Osteoblast (primary cell): ENCODE measurements around the gene FOXD2. TPM values are rescaled to one million over a fixed set of nuclear protein-coding genes. Genes with fewer than 3 reads are reported as not detected.

Experiments used
- DNase-seq: peaks from one replicate; pipeline ENCODE4 v3.0.0; 2011; ENCODE audit warnings: low spot score, mixed read lengths; ENCODE audit not compliant: insufficient read length; ENCODE audit errors: missing footprints
- H2AFZ ChIP-seq: 2 replicates; pipeline ENCODE4 v1.6.0; 2011; ENCODE audit warnings: mild to moderate bottlenecking, low read length
- H3K27ac ChIP-seq: 2 replicates; pipeline ENCODE4 v1.5.1; 2011; ENCODE audit warnings: mild to moderate bottlenecking, low read depth, low read length, moderate library complexity
- H3K27me3 ChIP-seq: 2 replicates; pipeline ENCODE4 v1.6.0; 2012; ENCODE audit warnings: mild to moderate bottlenecking, control low read depth, inconsistent platforms, low read length, moderate library complexity; ENCODE audit not compliant: insufficient read depth
- H3K36me3 ChIP-seq: 2 replicates; pipeline ENCODE4 v1.5.1; 2011; ENCODE audit warnings: mild to moderate bottlenecking, low read length, control low read depth, moderate library complexity; ENCODE audit not compliant: insufficient read depth
- H3K4me1 ChIP-seq: 2 replicates; pipeline ENCODE4 v1.5.1; 2011; ENCODE audit warnings: mild to moderate bottlenecking, low read length, control low read depth, moderate library complexity; ENCODE audit not compliant: insufficient read depth
- H3K4me2 ChIP-seq: 2 replicates; pipeline ENCODE4 v1.6.0; 2011; ENCODE audit warnings: mild to moderate bottlenecking, low read length; ENCODE audit not compliant: insufficient read depth
- H3K4me3 ChIP-seq: fragments of 200-600 bp; sonication (generic); 3 replicates; pipeline ENCODE4 v1.5.1; 2012; ENCODE audit warnings: mild to moderate bottlenecking, low read length, inconsistent platforms; ENCODE audit not compliant: insufficient read depth
- H3K79me2 ChIP-seq: 2 replicates; pipeline ENCODE4 v1.6.0; 2012; ENCODE audit warnings: mild to moderate bottlenecking, low read length, control low read depth, inconsistent platforms; ENCODE audit not compliant: insufficient read depth
- H3K9me3 ChIP-seq: 2 replicates; pipeline ENCODE4 v1.5.1; 2011; ENCODE audit warnings: low read depth, low read length, control low read depth
- H4K20me1 ChIP-seq: 2 replicates; pipeline ENCODE4 v1.6.0; 2012; ENCODE audit warnings: mild to moderate bottlenecking, low read length, control low read depth; ENCODE audit not compliant: insufficient read depth
- total RNA-seq: library from RNA; depleted of rRNA; stranded (reverse); fragments of >200 nt; gene quantifications from 2 replicates; pipeline ENCODE4 v1.2.3, GENCODE V29; 2012
- TF ChIP-seq, protein P1 (sequence below): IDR thresholded peaks from 2 replicates; pipeline ENCODE4 v1.5.1; 2011; ENCODE audit warnings: mild to moderate bottlenecking, low read depth, low read length, moderate library complexity; ENCODE audit errors: extremely low read depth

FOXD2 gene
- total RNA-seq, 1 donor = 0.72 TPM

DNA sequence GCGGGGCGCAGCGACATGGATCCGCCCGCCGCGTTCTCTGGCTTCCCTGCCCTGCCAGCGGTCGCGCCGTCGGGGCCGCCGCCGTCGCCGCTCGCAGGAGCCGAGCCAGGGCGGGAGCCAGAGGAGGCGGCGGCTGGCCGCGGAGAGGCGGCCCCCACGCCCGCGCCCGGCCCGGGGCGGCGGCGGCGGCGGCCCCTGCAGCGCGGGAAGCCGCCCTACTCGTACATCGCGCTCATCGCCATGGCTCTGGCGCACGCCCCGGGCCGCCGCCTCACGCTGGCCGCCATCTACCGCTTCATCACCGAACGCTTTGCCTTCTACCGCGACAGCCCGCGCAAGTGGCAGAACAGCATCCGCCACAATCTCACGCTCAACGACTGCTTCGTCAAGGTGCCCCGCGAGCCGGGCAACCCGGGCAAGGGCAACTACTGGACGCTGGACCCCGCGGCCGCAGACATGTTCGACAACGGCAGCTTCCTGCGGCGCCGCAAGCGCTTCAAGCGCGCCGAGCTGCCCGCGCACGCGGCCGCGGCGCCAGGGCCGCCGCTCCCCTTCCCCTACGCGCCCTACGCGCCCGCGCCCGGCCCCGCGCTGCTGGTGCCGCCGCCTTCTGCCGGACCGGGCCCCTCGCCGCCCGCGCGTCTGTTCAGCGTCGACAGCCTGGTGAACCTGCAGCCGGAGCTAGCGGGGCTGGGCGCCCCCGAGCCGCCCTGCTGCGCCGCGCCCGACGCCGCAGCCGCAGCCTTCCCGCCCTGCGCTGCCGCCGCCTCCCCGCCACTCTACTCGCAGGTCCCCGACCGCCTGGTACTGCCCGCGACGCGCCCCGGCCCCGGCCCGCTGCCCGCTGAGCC lies 21.3 kb upstream of the FOXD2 start:
- peak overlapping the region; percentile 51 for H3K4me2 ChIP-seq
- peaks cover 3% of the 10 kb centered on the region for H3K4me1 ChIP-seq
- H2AFZ ChIP-seq = peak overlapping the region; percentile 80
- H3K4me3 ChIP-seq = peak overlapping the region; percentile 47
- H3K9me3 ChIP-seq = no peaks in the 10 kb centered on the region
- no peaks in the 10 kb centered on the region for H4K20me1 ChIP-seq
- no peaks in the 10 kb centered on the region for H3K79me2 ChIP-seq
- DNase-seq = peak; percentile 81
- TF ChIP-seq, protein P1, sequence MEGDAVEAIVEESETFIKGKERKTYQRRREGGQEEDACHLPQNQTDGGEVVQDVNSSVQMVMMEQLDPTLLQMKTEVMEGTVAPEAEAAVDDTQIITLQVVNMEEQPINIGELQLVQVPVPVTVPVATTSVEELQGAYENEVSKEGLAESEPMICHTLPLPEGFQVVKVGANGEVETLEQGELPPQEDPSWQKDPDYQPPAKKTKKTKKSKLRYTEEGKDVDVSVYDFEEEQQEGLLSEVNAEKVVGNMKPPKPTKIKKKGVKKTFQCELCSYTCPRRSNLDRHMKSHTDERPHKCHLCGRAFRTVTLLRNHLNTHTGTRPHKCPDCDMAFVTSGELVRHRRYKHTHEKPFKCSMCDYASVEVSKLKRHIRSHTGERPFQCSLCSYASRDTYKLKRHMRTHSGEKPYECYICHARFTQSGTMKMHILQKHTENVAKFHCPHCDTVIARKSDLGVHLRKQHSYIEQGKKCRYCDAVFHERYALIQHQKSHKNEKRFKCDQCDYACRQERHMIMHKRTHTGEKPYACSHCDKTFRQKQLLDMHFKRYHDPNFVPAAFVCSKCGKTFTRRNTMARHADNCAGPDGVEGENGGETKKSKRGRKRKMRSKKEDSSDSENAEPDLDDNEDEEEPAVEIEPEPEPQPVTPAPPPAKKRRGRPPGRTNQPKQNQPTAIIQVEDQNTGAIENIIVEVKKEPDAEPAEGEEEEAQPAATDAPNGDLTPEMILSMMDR = no peak
- peaks cover 36% of the 10 kb centered on the region for H3K27me3 ChIP-seq
- H3K36me3 ChIP-seq = no peaks in the 10 kb centered on the region
- no peak overlapping the region for H3K27ac ChIP-seq

DNA sequence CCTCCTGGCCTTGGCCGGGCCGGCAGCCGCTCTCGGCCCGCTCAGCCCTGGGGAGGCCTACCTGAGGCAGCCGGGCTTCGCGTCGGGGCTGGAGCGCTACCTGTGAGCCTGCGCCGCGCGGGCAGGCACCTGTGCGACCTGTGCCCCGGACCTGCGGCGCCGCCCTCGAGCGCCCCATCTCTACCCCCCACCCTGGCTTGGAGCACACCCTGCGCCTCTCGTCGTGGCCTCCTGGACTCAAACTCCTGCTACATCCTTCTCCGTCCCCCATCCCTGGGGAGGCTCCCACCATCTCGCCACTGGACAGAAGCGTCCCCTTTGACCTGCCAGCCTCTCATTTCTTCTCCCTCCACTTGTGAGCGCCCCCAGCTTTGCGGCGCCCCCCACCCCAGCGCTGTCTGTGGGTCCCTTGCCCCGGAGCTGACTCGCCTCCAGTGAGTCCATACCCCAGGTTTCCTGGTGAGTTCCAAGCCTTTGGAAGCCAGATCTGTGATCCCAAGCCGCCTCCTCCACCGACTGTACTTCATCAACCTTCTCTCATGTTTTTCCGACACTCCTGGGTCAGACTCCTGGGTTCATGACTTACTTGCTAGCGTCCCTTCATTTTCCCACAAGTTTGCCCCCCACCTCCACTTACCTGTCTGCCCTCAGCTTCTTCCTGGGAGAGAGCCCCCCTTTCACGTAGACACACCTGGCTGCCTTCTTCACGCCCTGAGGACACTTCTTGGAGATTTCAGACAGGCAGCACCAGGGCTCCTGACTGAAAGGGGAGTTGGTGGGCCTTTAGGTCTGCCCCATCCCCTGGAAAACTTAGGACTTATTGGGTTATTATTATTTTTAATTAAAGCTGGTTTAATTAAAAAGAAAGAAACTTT lies 20.4 kb upstream of the FOXD2 start:
- Histone ChIP-seq H2AFZ (no peak overlapping the region), H3K4me2 (no peak overlapping the region), H3K27me3 (peaks cover 36% of the 10 kb centered on the region), H3K36me3 (no peaks in the 10 kb centered on the region), H3K79me2 (no peaks in the 10 kb centered on the region), H3K27ac (no peak overlapping the region), H4K20me1 (no peaks in the 10 kb centered on the region), H3K9me3 (no peaks in the 10 kb centered on the region), H3K4me1 (no peaks in the 10 kb centered on the region), H3K4me3 (no peak overlapping the region)
- DNase-seq = peak; percentile 63
- TF ChIP-seq, protein P1 = no peak

DNA sequence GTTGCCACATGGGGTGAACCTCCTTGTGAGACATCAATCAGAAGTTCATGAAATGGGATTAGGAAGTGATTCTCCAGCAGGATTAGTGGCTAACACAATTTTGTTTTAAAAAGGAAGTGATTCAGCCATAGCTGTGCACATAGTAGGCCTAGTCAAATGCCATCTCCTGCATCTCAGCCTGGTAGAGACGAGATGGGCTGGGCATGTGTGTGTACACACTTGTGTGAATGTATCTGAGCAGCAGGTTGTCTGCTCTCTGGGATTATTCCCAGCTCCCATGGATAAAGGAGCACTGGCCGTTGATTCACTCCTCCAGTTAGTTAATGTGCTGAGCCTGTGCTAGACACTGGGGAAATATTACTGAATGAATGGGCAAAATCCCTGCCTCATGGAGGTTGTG lies 19.7 kb upstream of the FOXD2 start:
- Histone ChIP-seq H4K20me1 (no peaks in the 10 kb centered on the region), H3K9me3 (no peaks in the 10 kb centered on the region), H3K36me3 (no peaks in the 10 kb centered on the region), H3K27me3 (peaks cover 36% of the 10 kb centered on the region), H2AFZ (no peak overlapping the region), H3K27ac (no peak overlapping the region), H3K4me1 (no peaks in the 10 kb centered on the region), H3K4me3 (no peak overlapping the region), H3K79me2 (no peaks in the 10 kb centered on the region), H3K4me2 (no peak overlapping the region)
- TF ChIP-seq, protein P1 = no peak
- peak; percentile 75 for DNase-seq
